Heart left ventricle (tissue), 13 donors: ENCODE data around the gene ANKRD18B.

ENCODE experiments used
- CTCF ChIP-seq, 12 donors: fragments of 200-600 bp; sonication (generic) in 4 of 12; IDR thresholded peaks; one replicate each; pipeline versions ENCODE4 v1.5.0 to v1.8.0; 2018 to 2022; ENCODE audit warnings: antibody characterized with exemption in 12 of 12, mild to moderate bottlenecking in 5 of 12
- POLR2A ChIP-seq, 2 donors: fragments of 450-650 bp; IDR thresholded peaks; one replicate each; pipeline ENCODE4 v1.6.1; 2017; ENCODE audit warnings: antibody characterized with exemption in 2 of 2, mild to moderate bottlenecking in 2 of 2, moderate library complexity in 2 of 2
- donor health status: ischemic (EF 13 %, LVEDD 7.1; RV severe dilation, severe dysfunction).
- donor health status: DM: no; HTN: yes; CAD: no.
- donor health status: DM: no; HTN: no; CAD: no.
- donor health status: ischemic (EF 25% LVEDD 6.9; RV normal size, moderate dysfunction).
- donor health status: ischemic (EF 25% LVEDD 5.7; RV mildly dilated, moderate dysfunction).
- donor health status: ischemic (EF 35%, LVEDD 5.7; RV mildly dilated, moderate dysfunction).
- donor health status: nonischemic (EF 11% LVEDD 7.7; RV severe dilation, severe dysfunction).
- donor health status: DM: yes; HTN: yes; CAD: no.
- donor health status: PGD.
- donor health status: ischemic (EF 29% LVEDD 5.4; RV normal size, mild dysfunction).
- donor health status: nonischemic (EF 23%, LVEDD 6.1; RV moderate dilation, normal function).

GRCh38 chr9:33524306-33524947 lies 376 bp downstream of the ANKRD18B start:
- TF ChIP-seq CTCF (IDR thresholded peaks at IDR 0.05) (no peak), POLR2A (IDR thresholded peaks at IDR 0.05) (no peak)
